PC-9 (cell line): ENCODE data around the gene NHLRC4.

Experiments used
- EZH2 ChIP-seq: fragments of 200-600 bp; sonication (generic); IDR thresholded peaks from 2 replicates; pipeline ENCODE4 v1.8.0; 2017; ENCODE audit warnings: antibody characterized with exemption, low read depth
- TF ChIP-seq, protein P1 (sequence below): fragments of 200-600 bp; sonication (generic); conservative IDR thresholded peaks from 2 replicates; pipeline ENCODE4 v1.6.1; 2017; ENCODE audit warnings: mixed run types, antibody characterized with exemption, mild to moderate bottlenecking, moderate library complexity

DNA sequence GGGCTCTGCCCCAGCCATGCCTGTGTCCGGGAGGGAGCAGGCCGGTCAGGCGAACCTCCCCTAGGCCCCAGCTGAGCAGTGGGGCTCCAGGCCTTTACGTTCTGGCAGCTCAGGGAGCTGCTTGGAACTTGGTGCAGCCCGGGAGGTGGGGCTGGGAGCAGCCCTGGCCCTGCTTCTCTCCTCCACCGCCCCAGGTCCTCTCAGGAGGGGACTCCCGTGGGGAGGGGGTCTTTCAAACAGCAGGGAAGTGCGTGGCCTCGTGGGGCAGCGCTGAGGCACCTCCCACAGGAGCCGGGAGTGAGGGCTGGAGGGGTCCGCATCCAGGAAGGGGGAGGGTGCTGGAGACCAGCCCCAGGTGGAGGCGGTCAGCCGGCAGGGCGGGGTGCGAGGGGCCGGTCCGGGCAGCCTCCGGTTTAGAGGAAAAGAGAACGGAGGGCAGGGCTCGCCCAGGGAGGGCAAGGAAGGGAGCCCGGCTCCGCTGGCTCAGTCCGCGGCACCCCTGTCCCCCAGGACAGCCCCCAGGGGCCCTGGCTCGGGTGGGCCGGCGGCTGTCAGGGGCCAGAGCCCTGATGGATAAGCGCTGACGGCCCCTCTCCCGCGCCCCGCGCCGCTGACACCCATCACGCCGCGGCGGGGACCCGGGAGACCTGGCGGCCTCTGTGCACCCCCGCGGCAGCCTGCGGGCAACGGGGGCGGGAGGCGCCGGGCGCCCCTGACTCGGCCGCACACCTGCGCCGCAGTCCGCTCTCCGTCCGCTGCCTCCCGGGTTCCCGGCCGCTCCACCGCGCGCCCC is 7.2 kb upstream of the NHLRC4 start:
- TF ChIP-seq, protein P1, sequence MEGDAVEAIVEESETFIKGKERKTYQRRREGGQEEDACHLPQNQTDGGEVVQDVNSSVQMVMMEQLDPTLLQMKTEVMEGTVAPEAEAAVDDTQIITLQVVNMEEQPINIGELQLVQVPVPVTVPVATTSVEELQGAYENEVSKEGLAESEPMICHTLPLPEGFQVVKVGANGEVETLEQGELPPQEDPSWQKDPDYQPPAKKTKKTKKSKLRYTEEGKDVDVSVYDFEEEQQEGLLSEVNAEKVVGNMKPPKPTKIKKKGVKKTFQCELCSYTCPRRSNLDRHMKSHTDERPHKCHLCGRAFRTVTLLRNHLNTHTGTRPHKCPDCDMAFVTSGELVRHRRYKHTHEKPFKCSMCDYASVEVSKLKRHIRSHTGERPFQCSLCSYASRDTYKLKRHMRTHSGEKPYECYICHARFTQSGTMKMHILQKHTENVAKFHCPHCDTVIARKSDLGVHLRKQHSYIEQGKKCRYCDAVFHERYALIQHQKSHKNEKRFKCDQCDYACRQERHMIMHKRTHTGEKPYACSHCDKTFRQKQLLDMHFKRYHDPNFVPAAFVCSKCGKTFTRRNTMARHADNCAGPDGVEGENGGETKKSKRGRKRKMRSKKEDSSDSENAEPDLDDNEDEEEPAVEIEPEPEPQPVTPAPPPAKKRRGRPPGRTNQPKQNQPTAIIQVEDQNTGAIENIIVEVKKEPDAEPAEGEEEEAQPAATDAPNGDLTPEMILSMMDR, result no peak
- no peak for TF ChIP-seq EZH2
